ENCODE measurements around the gene MLC1. TPM values are rescaled to one million over a fixed set of nuclear protein-coding genes. Genes with fewer than 3 reads are reported as not detected.

The MLC1 gene
- total RNA-seq, 2 experiments from 2014 or later: 0.16 TPM; not detected in 1

DNA sequence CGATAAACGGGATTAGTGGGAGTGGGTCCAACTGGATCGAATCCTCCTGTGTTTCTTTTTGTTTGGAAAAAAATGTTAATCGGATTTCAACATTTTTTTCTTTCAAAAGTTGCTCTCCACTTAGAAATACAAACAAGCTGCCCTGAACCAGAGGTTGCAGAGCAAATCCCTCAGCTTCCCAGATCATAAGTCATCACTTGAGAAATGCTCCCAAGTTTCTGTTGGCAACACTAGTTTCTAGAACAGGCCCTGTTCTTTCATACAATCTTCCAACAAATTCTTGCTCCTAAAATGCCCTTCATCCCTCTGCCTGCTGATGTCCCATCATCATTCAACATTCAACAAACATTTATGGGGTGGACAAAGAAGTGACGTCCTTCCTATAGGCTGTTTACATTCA lies 1.3 kb upstream of the MLC1 start:
- CTCF ChIA-PET (ENCODE audit: unreplicated experiment): interaction anchor here (0.6 kb wide), 1 partner anchor 104 kb away, joined by 3 read pairs; no protein-coding TSS in a partner anchor
- Histone ChIP-seq H3K9me3 (ENCODE audit: low read length) (no peaks in the 10 kb centered on the region), H3K4me2 (ENCODE audit: low read length) (no peak overlapping the region), H3K9me2 (ENCODE audit: insufficient read depth, low read length) (no peaks in the 10 kb centered on the region), H3K4me3 (ENCODE audit: low read depth, low read length, poor library complexity, severe bottlenecking) (no peak overlapping the region), H4K20me1 (ENCODE audit: insufficient read depth, low read length) (no peaks in the 10 kb centered on the region), H3K27ac (ENCODE audit: low read depth, low read length, poor library complexity, severe bottlenecking) (no peak overlapping the region), H3K36me3 (ENCODE audit: insufficient read depth, low read length) (no peaks in the 10 kb centered on the region; the same call in 1 of the 2 replicates), H3K4me1 (ENCODE audit: insufficient read depth, low read length, poor library complexity, severe bottlenecking) (no peaks in the 10 kb centered on the region), H3K79me2 (ENCODE audit: insufficient read depth, low read depth, low read length) (no peaks in the 10 kb centered on the region), H2AFZ (ENCODE audit: low read length) (no peak overlapping the region)
- intact Hi-C loops (cut with micrococcal nuclease; ENCODE audit: unreplicated experiment): no loop called here
- no TSS peak for BruUV-seq (replicated peaks)
- POLR2A ChIA-PET: no interaction called here
- DNase-seq (ENCODE audit: low spot score): no peak
- no peak for TF ChIP-seq EZH2phosphoT487 (IDR thresholded peaks at IDR 0.05; ENCODE audit: borderline replicate concordance, low read depth, low read length)

- H3K79me2 ChIP-seq (ENCODE audit: insufficient read depth, low read depth, low read length): no peaks in the 10 kb centered on the region
- no peak overlapping the region for H3K27ac ChIP-seq (ENCODE audit: low read depth, low read length, poor library complexity, severe bottlenecking)
- no peaks in the 10 kb centered on the region for H3K9me2 ChIP-seq (ENCODE audit: insufficient read depth, low read length)
- no peak overlapping the region for H3K4me2 ChIP-seq (ENCODE audit: low read length)
- no peak for DNase-seq (ENCODE audit: low spot score)
- TF ChIP-seq CTCF (conservative IDR thresholded peaks at IDR 0.05; ENCODE audit: low read length): no peak
- no peak for TF ChIP-seq EZH2phosphoT487 (IDR thresholded peaks at IDR 0.05; ENCODE audit: borderline replicate concordance, low read depth, low read length)
- CTCF ChIA-PET (ENCODE audit: unreplicated experiment): no interaction called here
- no peaks in the 10 kb centered on the region for H3K9me3 ChIP-seq (ENCODE audit: low read length)
- BruUV-seq (replicated peaks): no TSS peak
- no peaks in the 10 kb centered on the region; the same call in 1 of the 2 replicates for H3K36me3 ChIP-seq (ENCODE audit: insufficient read depth, low read length)
- H3K4me3 ChIP-seq (ENCODE audit: low read depth, low read length, poor library complexity, severe bottlenecking): no peak overlapping the region
- no peaks in the 10 kb centered on the region for H3K4me1 ChIP-seq (ENCODE audit: insufficient read depth, low read length, poor library complexity, severe bottlenecking)
- no peaks in the 10 kb centered on the region for H4K20me1 ChIP-seq (ENCODE audit: insufficient read depth, low read length)
- POLR2A ChIA-PET: interaction anchor here (0.7 kb wide), 1 partner anchor 65 kb away, joined by 4 read pairs; no protein-coding TSS in a partner anchor
- intact Hi-C loops (cut with micrococcal nuclease; ENCODE audit: unreplicated experiment): no loop called here
- no peak overlapping the region for H2AFZ ChIP-seq (ENCODE audit: low read length)
These were observed 608 bp downstream of the MLC1 start for GRCh38 chr22:50084614-50085021.

DNA sequence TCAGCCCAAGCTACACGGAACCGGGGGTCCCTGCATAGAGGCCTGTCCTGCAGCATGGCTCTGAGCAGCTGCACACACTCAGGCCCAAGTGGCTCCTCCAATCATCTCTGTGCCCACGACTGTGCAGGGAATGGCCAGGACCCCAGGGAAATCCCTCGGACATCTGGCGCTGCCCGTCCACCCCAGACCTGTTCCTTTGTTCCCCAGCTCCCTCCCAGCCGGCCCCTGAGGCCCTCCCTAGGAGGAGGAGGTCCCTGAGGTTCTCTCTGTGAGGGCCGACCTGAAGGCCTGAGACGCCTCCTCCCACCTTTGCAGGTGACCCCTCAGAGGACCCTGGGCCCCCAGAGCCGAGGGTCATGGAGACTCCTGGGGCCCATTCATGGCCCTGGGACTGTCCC lies 1.1 kb downstream of the MLC1 start:
- TF ChIP-seq EZH2phosphoT487 (IDR thresholded peaks at IDR 0.05; ENCODE audit: borderline replicate concordance, low read depth, low read length) (no peak), CTCF (conservative IDR thresholded peaks at IDR 0.05; ENCODE audit: low read length) (no peak)
- intact Hi-C loops (cut with micrococcal nuclease; ENCODE audit: unreplicated experiment): no loop called here

More for the DNA sequence above, 1.1 kb downstream of the MLC1 start:
- Histone ChIP-seq H3K4me1 (ENCODE audit: insufficient read depth, low read length, poor library complexity, severe bottlenecking) (no peaks in the 10 kb centered on the region), H3K36me3 (ENCODE audit: insufficient read depth, low read length) (no peaks in the 10 kb centered on the region; the same call in 1 of the 2 replicates), H4K20me1 (ENCODE audit: insufficient read depth, low read length) (no peaks in the 10 kb centered on the region), H3K9me3 (ENCODE audit: low read length) (no peaks in the 10 kb centered on the region), H3K79me2 (ENCODE audit: insufficient read depth, low read depth, low read length) (no peaks in the 10 kb centered on the region), H3K4me3 (ENCODE audit: low read depth, low read length, poor library complexity, severe bottlenecking) (no peak overlapping the region), H3K27ac (ENCODE audit: low read depth, low read length, poor library complexity, severe bottlenecking) (no peak overlapping the region), H3K4me2 (ENCODE audit: low read length) (no peak overlapping the region), H3K9me2 (ENCODE audit: insufficient read depth, low read length) (no peaks in the 10 kb centered on the region), H2AFZ (ENCODE audit: low read length) (no peak overlapping the region)
- ChIA-PET POLR2A (no interaction called here), CTCF (ENCODE audit: unreplicated experiment) (no interaction called here)
- BruUV-seq (replicated peaks): no TSS peak
- no peak for DNase-seq (ENCODE audit: low spot score)

Measured in OCI-LY7 (cell line).